HepG2 (cell line): ENCODE data around the gene ARHGEF26. TPM values are rescaled to one million over a fixed set of nuclear protein-coding genes. Genes with fewer than 3 reads are reported as not detected.

ENCODE experiments used
- BCL6 ChIP-seq: IDR thresholded peaks from 2 replicates; pipeline ENCODE4 v1.6.1; 2016; ENCODE audit warnings: missing genetic modification reagents, missing compliant biosample characterization
- CCAR2 ChIP-seq: fragments of 200-400 bp; formaldehyde crosslinking; optimal IDR thresholded peaks from 2 replicates; pipeline ENCODE3; 2018; ENCODE audit warnings: low read depth, mild to moderate bottlenecking, low read length, moderate library complexity
- KDM5B ChIP-seq: sonication (generic); formaldehyde crosslinking; IDR thresholded peaks from 2 replicates; pipeline ENCODE4 v1.4.0; 2020; ENCODE audit warnings: missing genetic modification reagents, mild to moderate bottlenecking, borderline replicate concordance
- KLF13 ChIP-seq: sonication (generic); formaldehyde crosslinking; IDR thresholded peaks from 2 replicates; pipeline ENCODE4 v1.4.0; 2020; ENCODE audit warnings: mild to moderate bottlenecking, missing genetic modification reagents
- MBNL3 ChIP-seq: fragments of 250-450 bp; sonication (Bioruptor Pico); conservative IDR thresholded peaks from 2 replicates; pipeline ENCODE4 v1.8.0; 2022; ENCODE audit warnings: mild to moderate bottlenecking, inconsistent platforms
- NFIC ChIP-seq: IDR thresholded peaks from 2 replicates; pipeline ENCODE4 v1.6.1; 2012; ENCODE audit warnings: mild to moderate bottlenecking, low read length, inconsistent platforms
- PRDM15 ChIP-seq: sonication (generic); formaldehyde crosslinking; IDR thresholded peaks from 2 replicates; pipeline ENCODE4 v1.4.0; 2020; ENCODE audit warnings: missing genetic modification reagents
- USF2 ChIP-seq, 2 experiments: sonication (generic) in 1 of 2; formaldehyde crosslinking in 1 of 2; IDR thresholded peaks; 2 replicates each; pipeline versions ENCODE4 v1.5.1 to v1.6.1; 2011 to 2020; ENCODE audit warnings: borderline replicate concordance in 1 of 2, low read depth in 1 of 2, low read length in 1 of 2, mild to moderate bottlenecking in 1 of 2, missing genetic modification reagents in 1 of 2, moderate library complexity in 1 of 2
- ZBTB1 ChIP-seq: sonication (generic); formaldehyde crosslinking; IDR thresholded peaks from 2 replicates; pipeline ENCODE4 v1.4.0; 2020; ENCODE audit warnings: missing genetic modification reagents, borderline replicate concordance
- ZNF280D ChIP-seq: sonication (generic); formaldehyde crosslinking; IDR thresholded peaks from 2 replicates; pipeline ENCODE4 v1.5.1; 2020; ENCODE audit warnings: mild to moderate bottlenecking, missing genetic modification reagents
- ZNF317 ChIP-seq: sonication (generic); formaldehyde crosslinking; IDR thresholded peaks from 2 replicates; pipeline ENCODE4 v1.5.0; 2020; ENCODE audit warnings: mild to moderate bottlenecking, missing genetic modification reagents
- ZNF431 ChIP-seq: sonication (generic); formaldehyde crosslinking; IDR thresholded peaks from 2 replicates; pipeline ENCODE4 v1.9.0; 2022; ENCODE audit warnings: missing genetic modification reagents, low read depth, mild to moderate bottlenecking, borderline replicate concordance
- ZNF501 ChIP-seq: sonication (generic); formaldehyde crosslinking; IDR thresholded peaks from 2 replicates; pipeline ENCODE4 v1.5.1; 2020; ENCODE audit warnings: mild to moderate bottlenecking, moderate library complexity, missing genetic modification reagents
- ZNF703 ChIP-seq: sonication (generic); formaldehyde crosslinking; IDR thresholded peaks from 2 replicates; pipeline ENCODE4 v1.5.1; 2020; ENCODE audit warnings: missing genetic modification reagents, mild to moderate bottlenecking, moderate library complexity, borderline replicate concordance
- ZNF781 ChIP-seq: sonication (generic); formaldehyde crosslinking; IDR thresholded peaks from 2 replicates; pipeline ENCODE4 v1.5.1; 2020; ENCODE audit warnings: borderline replicate concordance, mild to moderate bottlenecking, missing genetic modification reagents; ENCODE audit errors: not compliant biosample characterization
- ZNF83 ChIP-seq: sonication (generic); formaldehyde crosslinking; IDR thresholded peaks from 2 replicates; pipeline ENCODE4 v1.4.0; 2020; ENCODE audit warnings: missing genetic modification reagents, mild to moderate bottlenecking, borderline replicate concordance
- ZNF879 ChIP-seq: sonication (generic); formaldehyde crosslinking; IDR thresholded peaks from 2 replicates; pipeline ENCODE4 v1.8.1; 2023; ENCODE audit warnings: missing genetic modification reagents
- polyA plus RNA-seq, 8 experiments: library from polyadenylated mRNA; depleted of rRNA in 3 of 8; stranded (reverse) in 7 of 8; unstranded in 1 of 8; fragments of >200 nt; fragmentation: Illumina TruSeq in 4 of 8; extraction: Trizol in 4 of 8; gene quantifications; 2 replicates each; pipeline versions ENCODE4 v1.2.1 to v1.2.3, GENCODE V29; 2011 to 2016; ENCODE audit warnings: low read depth in 4 of 8, missing spikeins in 1 of 8, mixed read lengths in 1 of 8; ENCODE audit not compliant: insufficient read depth in 1 of 8
- total RNA-seq, 5 experiments: library from RNA; depleted of rRNA; stranded (reverse); fragments of >200 nt; fragmentation: Illumina TruSeq; extraction: Trizol; gene quantifications; 2 replicates each; pipeline ENCODE4 v1.2.3, GENCODE V29; 2016; ENCODE audit warnings: low read depth in 1 of 5

Gene ARHGEF26
- total and polyA plus RNA-seq, 2 of the 13 experiments (the other 11 are each of a cell fraction or from before 2014, with no cell fraction given) = 0.74 to 6.1 TPM

GRCh38 chr3:154252759-154253638, 131.8 kb downstream of the ARHGEF26 start (continued):
- TF ChIP-seq ZNF280D (CRISPR knock-in tag) (no peak), KLF13 (CRISPR knock-in tag) (no peak), ZNF317 (CRISPR knock-in tag) (no peak), ZNF501 (CRISPR knock-in tag) (peak; percentile 54; the same call in 1 of the 2 replicates), NFIC (no peak), ZNF703 (CRISPR knock-in tag) (no peak), ZNF431 (CRISPR knock-in tag) (no peak), USF2 (IDR thresholded peaks at IDR 0.05; ENCODE audit: low read depth, low read length) (no peak), USF2 (CRISPR knock-in tag; IDR thresholded peaks at IDR 0.05; ENCODE audit: borderline replicate concordance) (no peak), ZNF879 (CRISPR knock-in tag) (no peak), MBNL3 (no peak), CCAR2 (no peak), PRDM15 (no peak), ZNF781 (CRISPR knock-in tag) (peak; percentile 37), ZBTB1 (CRISPR knock-in tag) (no peak), KDM5B (CRISPR knock-in tag) (no peak), ZNF83 (no peak), BCL6 (CRISPR knock-in tag) (no peak)
